HepG2 (cell line): ENCODE results near the gene SKA2. TPM values are rescaled to one million over a fixed set of nuclear protein-coding genes. Genes with fewer than 3 reads are reported as not detected.
A peak's percentile ranks its signal among the peaks of the same experiment; 100 is the strongest.

ENCODE experiments used
- FOXA3 ChIP-seq: IDR thresholded peaks from 2 replicates; pipeline ENCODE4 v1.6.1; 2016; ENCODE audit warnings: missing genetic modification reagents, missing compliant biosample characterization
- MAFF ChIP-seq: IDR thresholded peaks from 2 replicates; pipeline ENCODE4 v1.6.1; 2011; ENCODE audit warnings: low read depth, low read length, improper control_type of control experiment
- MEF2D ChIP-seq: sonication (generic); formaldehyde crosslinking; IDR thresholded peaks from 2 replicates; pipeline ENCODE4 v1.5.1; 2020; ENCODE audit warnings: mild to moderate bottlenecking, missing genetic modification reagents
- PTBP1 ChIP-seq: fragments of 200-400 bp; formaldehyde crosslinking; IDR thresholded peaks from 2 replicates; pipeline ENCODE4 v1.6.1; 2018; ENCODE audit warnings: low read length, low read depth; ENCODE audit not compliant: poor library complexity, severe bottlenecking
- RXRB ChIP-seq: IDR thresholded peaks from 2 replicates; pipeline ENCODE4 v1.6.1; 2016; ENCODE audit warnings: borderline replicate concordance, missing genetic modification reagents, missing compliant biosample characterization
- SMAD1 ChIP-seq: sonication (generic); formaldehyde crosslinking; IDR thresholded peaks from 2 replicates; pipeline ENCODE4 v1.4.0; 2020; ENCODE audit warnings: missing genetic modification reagents, low read depth, mild to moderate bottlenecking, borderline replicate concordance
- SMAD3 ChIP-seq: sonication (generic); formaldehyde crosslinking; IDR thresholded peaks from 2 replicates; pipeline ENCODE4 v1.4.0; 2020; ENCODE audit warnings: missing genetic modification reagents
- SPEN ChIP-seq: sonication (generic); formaldehyde crosslinking; IDR thresholded peaks from 2 replicates; pipeline ENCODE4 v1.5.1; 2020; ENCODE audit warnings: low read depth, mild to moderate bottlenecking, missing genetic modification reagents
- SRY ChIP-seq: sonication (generic); formaldehyde crosslinking; IDR thresholded peaks from 2 replicates; pipeline ENCODE4 v1.8.0; 2022; ENCODE audit warnings: mild to moderate bottlenecking, missing genetic modification reagents
- TBL1XR1 ChIP-seq: fragments of 150-350 bp; IDR thresholded peaks from 2 replicates; pipeline ENCODE4 v1.6.1; 2014; ENCODE audit warnings: borderline replicate concordance, low read length; ENCODE audit not compliant: partially characterized antibody
- ZNF10 ChIP-seq: sonication (generic); formaldehyde crosslinking; IDR thresholded peaks from 2 replicates; pipeline ENCODE4 v1.4.0; 2020; ENCODE audit warnings: mild to moderate bottlenecking, low read depth, missing genetic modification reagents, borderline replicate concordance
- ZNF232 ChIP-seq: sonication (generic); formaldehyde crosslinking; IDR thresholded peaks from 2 replicates; pipeline ENCODE4 v1.4.0; 2020; ENCODE audit warnings: missing genetic modification reagents, borderline replicate concordance
- ZNF703 ChIP-seq: sonication (generic); formaldehyde crosslinking; IDR thresholded peaks from 2 replicates; pipeline ENCODE4 v1.5.1; 2020; ENCODE audit warnings: missing genetic modification reagents, mild to moderate bottlenecking, moderate library complexity, borderline replicate concordance
- polyA plus RNA-seq, 8 experiments: library from polyadenylated mRNA; depleted of rRNA in 3 of 8; stranded (reverse) in 7 of 8; unstranded in 1 of 8; fragments of >200 nt; fragmentation: Illumina TruSeq in 4 of 8; extraction: Trizol in 4 of 8; gene quantifications; 2 replicates each; pipeline versions ENCODE4 v1.2.1 to v1.2.3, GENCODE V29; 2011 to 2016; ENCODE audit warnings: low read depth in 4 of 8, missing spikeins in 1 of 8, mixed read lengths in 1 of 8; ENCODE audit not compliant: insufficient read depth in 1 of 8
- total RNA-seq, 5 experiments: library from RNA; depleted of rRNA; stranded (reverse); fragments of >200 nt; fragmentation: Illumina TruSeq; extraction: Trizol; gene quantifications; 2 replicates each; pipeline ENCODE4 v1.2.3, GENCODE V29; 2016; ENCODE audit warnings: low read depth in 1 of 5
- TF ChIP-seq, protein P1 (sequence below): IDR thresholded peaks from 2 replicates; pipeline ENCODE4 v1.6.1; 2016; ENCODE audit warnings: mild to moderate bottlenecking
- TF ChIP-seq, protein P2 (sequence below): sonication (generic); formaldehyde crosslinking; IDR thresholded peaks from 2 replicates; pipeline ENCODE4 v1.4.0; 2020; ENCODE audit warnings: missing genetic modification reagents
- TF ChIP-seq, protein P3 (sequence below): IDR thresholded peaks from 2 replicates; pipeline ENCODE4 v1.6.1; 2016; ENCODE audit warnings: missing compliant biosample characterization, missing genetic modification reagents, borderline replicate concordance
- TF ChIP-seq, protein P4 (sequence below): sonication (generic); formaldehyde crosslinking; IDR thresholded peaks from 2 replicates; pipeline ENCODE4 v1.8.0; 2022; ENCODE audit warnings: missing genetic modification reagents, mild to moderate bottlenecking, moderate library complexity, borderline replicate concordance
- TF ChIP-seq, protein P5 (sequence below): sonication (generic); formaldehyde crosslinking; IDR thresholded peaks from 2 replicates; pipeline ENCODE4 v1.5.0; 2020; ENCODE audit warnings: missing genetic modification reagents, mild to moderate bottlenecking, borderline replicate concordance
- TF ChIP-seq, protein P6 (sequence below): sonication (generic); formaldehyde crosslinking; conservative IDR thresholded peaks from 2 replicates; pipeline ENCODE4 v1.8.0; 2022; ENCODE audit warnings: missing genetic modification reagents

Gene SKA2
- total and polyA plus RNA-seq, 2 of the 13 experiments (the other 11 are each of a cell fraction or from before 2014, with no cell fraction given): 18.6 to 91.8 TPM

DNA sequence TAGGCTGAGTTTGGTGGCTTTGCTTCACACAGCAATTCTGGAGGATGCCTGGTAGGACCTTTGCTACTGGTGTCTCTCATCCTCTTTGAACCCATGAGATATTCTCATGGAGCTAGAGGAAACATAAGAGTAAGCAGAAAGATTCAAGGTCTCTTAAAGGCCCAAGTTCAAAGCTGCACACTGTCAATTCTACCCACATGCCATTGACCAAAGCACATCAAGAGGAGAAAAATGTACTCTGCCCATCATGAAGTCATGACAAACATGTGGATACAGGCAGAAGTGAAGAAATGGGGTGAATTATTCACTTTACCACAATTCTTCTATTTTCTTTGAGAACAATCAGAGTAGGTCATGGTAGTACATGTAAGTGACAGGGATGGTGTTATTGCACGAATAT is 13.1 kb downstream of the SKA2 start (continued):
- TF ChIP-seq ZNF232 (CRISPR knock-in tag): no peak
- TF ChIP-seq SMAD3 (CRISPR knock-in tag): no peak
- TF ChIP-seq, protein P1, sequence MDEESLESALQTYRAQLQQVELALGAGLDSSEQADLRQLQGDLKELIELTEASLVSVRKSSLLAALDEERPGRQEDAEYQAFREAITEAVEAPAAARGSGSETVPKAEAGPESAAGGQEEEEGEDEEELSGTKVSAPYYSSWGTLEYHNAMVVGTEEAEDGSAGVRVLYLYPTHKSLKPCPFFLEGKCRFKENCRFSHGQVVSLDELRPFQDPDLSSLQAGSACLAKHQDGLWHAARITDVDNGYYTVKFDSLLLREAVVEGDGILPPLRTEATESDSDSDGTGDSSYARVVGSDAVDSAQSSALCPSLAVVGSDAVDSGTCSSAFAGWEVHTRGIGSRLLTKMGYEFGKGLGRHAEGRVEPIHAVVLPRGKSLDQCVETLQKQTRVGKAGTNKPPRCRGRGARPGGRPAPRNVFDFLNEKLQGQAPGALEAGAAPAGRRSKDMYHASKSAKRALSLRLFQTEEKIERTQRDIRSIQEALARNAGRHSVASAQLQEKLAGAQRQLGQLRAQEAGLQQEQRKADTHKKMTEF (CRISPR knock-in tag): peak; percentile 15; the same call in 1 of the 2 replicates
- peak; percentile 86 for TF ChIP-seq TBL1XR1
- TF ChIP-seq SPEN (CRISPR knock-in tag): peak; percentile 45; the same call in 1 of the 2 replicates
- 0 out of 2 replicates have a peak, but pooled peaks have one; percentile 8 for TF ChIP-seq MAFF
- TF ChIP-seq, protein P2, sequence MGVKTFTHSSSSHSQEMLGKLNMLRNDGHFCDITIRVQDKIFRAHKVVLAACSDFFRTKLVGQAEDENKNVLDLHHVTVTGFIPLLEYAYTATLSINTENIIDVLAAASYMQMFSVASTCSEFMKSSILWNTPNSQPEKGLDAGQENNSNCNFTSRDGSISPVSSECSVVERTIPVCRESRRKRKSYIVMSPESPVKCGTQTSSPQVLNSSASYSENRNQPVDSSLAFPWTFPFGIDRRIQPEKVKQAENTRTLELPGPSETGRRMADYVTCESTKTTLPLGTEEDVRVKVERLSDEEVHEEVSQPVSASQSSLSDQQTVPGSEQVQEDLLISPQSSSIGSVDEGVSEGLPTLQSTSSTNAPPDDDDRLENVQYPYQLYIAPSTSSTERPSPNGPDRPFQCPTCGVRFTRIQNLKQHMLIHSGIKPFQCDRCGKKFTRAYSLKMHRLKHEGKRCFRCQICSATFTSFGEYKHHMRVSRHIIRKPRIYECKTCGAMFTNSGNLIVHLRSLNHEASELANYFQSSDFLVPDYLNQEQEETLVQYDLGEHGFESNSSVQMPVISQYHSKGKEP (CRISPR knock-in tag): no peak
- TF ChIP-seq, protein P3, sequence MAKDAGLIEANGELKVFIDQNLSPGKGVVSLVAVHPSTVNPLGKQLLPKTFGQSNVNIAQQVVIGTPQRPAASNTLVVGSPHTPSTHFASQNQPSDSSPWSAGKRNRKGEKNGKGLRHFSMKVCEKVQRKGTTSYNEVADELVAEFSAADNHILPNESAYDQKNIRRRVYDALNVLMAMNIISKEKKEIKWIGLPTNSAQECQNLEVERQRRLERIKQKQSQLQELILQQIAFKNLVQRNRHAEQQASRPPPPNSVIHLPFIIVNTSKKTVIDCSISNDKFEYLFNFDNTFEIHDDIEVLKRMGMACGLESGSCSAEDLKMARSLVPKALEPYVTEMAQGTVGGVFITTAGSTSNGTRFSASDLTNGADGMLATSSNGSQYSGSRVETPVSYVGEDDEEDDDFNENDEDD (CRISPR knock-in tag): no peak
- TF ChIP-seq, protein P4, sequence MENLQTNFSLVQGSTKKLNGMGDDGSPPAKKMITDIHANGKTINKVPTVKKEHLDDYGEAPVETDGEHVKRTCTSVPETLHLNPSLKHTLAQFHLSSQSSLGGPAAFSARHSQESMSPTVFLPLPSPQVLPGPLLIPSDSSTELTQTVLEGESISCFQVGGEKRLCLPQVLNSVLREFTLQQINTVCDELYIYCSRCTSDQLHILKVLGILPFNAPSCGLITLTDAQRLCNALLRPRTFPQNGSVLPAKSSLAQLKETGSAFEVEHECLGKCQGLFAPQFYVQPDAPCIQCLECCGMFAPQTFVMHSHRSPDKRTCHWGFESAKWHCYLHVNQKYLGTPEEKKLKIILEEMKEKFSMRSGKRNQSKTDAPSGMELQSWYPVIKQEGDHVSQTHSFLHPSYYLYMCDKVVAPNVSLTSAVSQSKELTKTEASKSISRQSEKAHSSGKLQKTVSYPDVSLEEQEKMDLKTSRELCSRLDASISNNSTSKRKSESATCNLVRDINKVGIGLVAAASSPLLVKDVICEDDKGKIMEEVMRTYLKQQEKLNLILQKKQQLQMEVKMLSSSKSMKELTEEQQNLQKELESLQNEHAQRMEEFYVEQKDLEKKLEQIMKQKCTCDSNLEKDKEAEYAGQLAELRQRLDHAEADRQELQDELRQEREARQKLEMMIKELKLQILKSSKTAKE (CRISPR knock-in tag): peak; percentile 24; the same call in 1 of the 2 replicates
- TF ChIP-seq, protein P5, sequence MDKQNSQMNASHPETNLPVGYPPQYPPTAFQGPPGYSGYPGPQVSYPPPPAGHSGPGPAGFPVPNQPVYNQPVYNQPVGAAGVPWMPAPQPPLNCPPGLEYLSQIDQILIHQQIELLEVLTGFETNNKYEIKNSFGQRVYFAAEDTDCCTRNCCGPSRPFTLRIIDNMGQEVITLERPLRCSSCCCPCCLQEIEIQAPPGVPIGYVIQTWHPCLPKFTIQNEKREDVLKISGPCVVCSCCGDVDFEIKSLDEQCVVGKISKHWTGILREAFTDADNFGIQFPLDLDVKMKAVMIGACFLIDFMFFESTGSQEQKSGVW: no peak
- no peak for TF ChIP-seq ZNF703
- TF ChIP-seq ZNF10 (CRISPR knock-in tag): no peak
- no peak for TF ChIP-seq SRY
- peak; percentile 14; the same call in 1 of the 2 replicates for TF ChIP-seq FOXA3 (CRISPR knock-in tag)
- peak; percentile 52; the same call in 1 of the 2 replicates for TF ChIP-seq RXRB
- TF ChIP-seq SMAD1: no peak
- TF ChIP-seq, protein P6, sequence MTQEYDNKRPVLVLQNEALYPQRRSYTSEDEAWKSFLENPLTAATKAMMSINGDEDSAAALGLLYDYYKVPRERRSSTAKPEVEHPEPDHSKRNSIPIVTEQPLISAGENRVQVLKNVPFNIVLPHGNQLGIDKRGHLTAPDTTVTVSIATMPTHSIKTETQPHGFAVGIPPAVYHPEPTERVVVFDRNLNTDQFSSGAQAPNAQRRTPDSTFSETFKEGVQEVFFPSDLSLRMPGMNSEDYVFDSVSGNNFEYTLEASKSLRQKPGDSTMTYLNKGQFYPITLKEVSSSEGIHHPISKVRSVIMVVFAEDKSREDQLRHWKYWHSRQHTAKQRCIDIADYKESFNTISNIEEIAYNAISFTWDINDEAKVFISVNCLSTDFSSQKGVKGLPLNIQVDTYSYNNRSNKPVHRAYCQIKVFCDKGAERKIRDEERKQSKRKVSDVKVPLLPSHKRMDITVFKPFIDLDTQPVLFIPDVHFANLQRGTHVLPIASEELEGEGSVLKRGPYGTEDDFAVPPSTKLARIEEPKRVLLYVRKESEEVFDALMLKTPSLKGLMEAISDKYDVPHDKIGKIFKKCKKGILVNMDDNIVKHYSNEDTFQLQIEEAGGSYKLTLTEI (CRISPR knock-in tag): no peak
- no peak for TF ChIP-seq PTBP1
- TF ChIP-seq MEF2D (CRISPR knock-in tag): 0 out of 2 replicates have a peak, but pooled peaks have one; percentile 41
